GM23338 (cell line): ENCODE data around the gene AP1M2.
"Not testable (repeated sequence)": the region's sequence is repeated elsewhere in the genome, so short reads cannot be mapped to it uniquely, and the experiment has no call there.

Experiments
- ZNF462 ChIP-seq: fragments of 250-450 bp; sonication (Bioruptor Pico); IDR thresholded peaks from 2 replicates; pipeline ENCODE4 v1.5.0; 2020; ENCODE audit warnings: mild to moderate bottlenecking, moderate library complexity
- TF ChIP-seq, protein P1 (sequence below), 2 experiments: fragments of 200-600 bp in 1 of 2; sonication (generic) in 1 of 2; conservative IDR thresholded peaks; 2 replicates each; pipeline versions ENCODE4 v1.5.1 to v1.6.1; 2016 to 2017; ENCODE audit warnings: antibody characterized with exemption in 2 of 2, low read depth in 2 of 2, mild to moderate bottlenecking in 2 of 2, moderate library complexity in 1 of 2

GRCh38 chr19:10539016-10539415, 48.1 kb downstream of the AP1M2 start:
- TF ChIP-seq, protein P1, sequence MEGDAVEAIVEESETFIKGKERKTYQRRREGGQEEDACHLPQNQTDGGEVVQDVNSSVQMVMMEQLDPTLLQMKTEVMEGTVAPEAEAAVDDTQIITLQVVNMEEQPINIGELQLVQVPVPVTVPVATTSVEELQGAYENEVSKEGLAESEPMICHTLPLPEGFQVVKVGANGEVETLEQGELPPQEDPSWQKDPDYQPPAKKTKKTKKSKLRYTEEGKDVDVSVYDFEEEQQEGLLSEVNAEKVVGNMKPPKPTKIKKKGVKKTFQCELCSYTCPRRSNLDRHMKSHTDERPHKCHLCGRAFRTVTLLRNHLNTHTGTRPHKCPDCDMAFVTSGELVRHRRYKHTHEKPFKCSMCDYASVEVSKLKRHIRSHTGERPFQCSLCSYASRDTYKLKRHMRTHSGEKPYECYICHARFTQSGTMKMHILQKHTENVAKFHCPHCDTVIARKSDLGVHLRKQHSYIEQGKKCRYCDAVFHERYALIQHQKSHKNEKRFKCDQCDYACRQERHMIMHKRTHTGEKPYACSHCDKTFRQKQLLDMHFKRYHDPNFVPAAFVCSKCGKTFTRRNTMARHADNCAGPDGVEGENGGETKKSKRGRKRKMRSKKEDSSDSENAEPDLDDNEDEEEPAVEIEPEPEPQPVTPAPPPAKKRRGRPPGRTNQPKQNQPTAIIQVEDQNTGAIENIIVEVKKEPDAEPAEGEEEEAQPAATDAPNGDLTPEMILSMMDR (conservative IDR thresholded peaks at IDR 0.05; ENCODE audit: low read depth in 2 of 2): not testable (repeated sequence)
- not testable (repeated sequence) for TF ChIP-seq ZNF462
